Measurements from ENCODE around the gene FADS2. TPM values are rescaled to one million over a fixed set of nuclear protein-coding genes. Genes with fewer than 3 reads are reported as not detected.

Gene FADS2
- total and polyA plus RNA-seq, 10 of the 15 experiments (the other 5 are each of a cell fraction or from before 2014, with no cell fraction given): 3.3 to 313 (median 149) TPM

GRCh38 chr11:61906522-61906909 is 78.4 kb downstream of the FADS2 start:
- ChIA-PET CTCF (interaction anchor here (1.1 to 11.4 kb wide), 3 partner anchors 8 to 173 kb away, joined by 5 to 321 read pairs (median 22); no protein-coding TSS in a partner anchor), RAD21 (ENCODE audit: unreplicated experiment) (interaction anchor here (1.1 kb wide), 1 partner anchor 41 kb away, joined by 3 read pairs; no protein-coding TSS in a partner anchor), SMC1A (ENCODE audit: uncharacterized antibody, unreplicated experiment) (interaction anchor here (1.0 kb wide), 1 partner anchor 175 kb away, joined by 4 read pairs; no protein-coding TSS in a partner anchor), POLR2A (no interaction called here)
- H2AFZ ChIP-seq (ENCODE audit: control insufficient read depth, low read depth, low read length): no peak overlapping the region
- no peaks in the 10 kb centered on the region for H3K4me1 ChIP-seq (ENCODE audit: control insufficient read depth, insufficient read depth, low read length)
- no peaks in the 10 kb centered on the region for H3K79me2 ChIP-seq (ENCODE audit: control insufficient read depth, insufficient read depth, low read length)
- intact Hi-C loops (cut with micrococcal nuclease; ENCODE audit: unreplicated experiment) (no loop called here), in situ Hi-C loops (cut with MboI) (no loop called here)
- no peaks in the 10 kb centered on the region for H3K9me3 ChIP-seq (replicated peaks; ENCODE audit: control insufficient read depth, insufficient read depth, low read length)
- no peak overlapping the region for H3K9ac ChIP-seq (ENCODE audit: control insufficient read depth, insufficient read depth, low read length)
- no peaks in the 10 kb centered on the region for H4K20me1 ChIP-seq (ENCODE audit: control insufficient read depth, insufficient read depth)
- TF ChIP-seq STAT3 (IDR thresholded peaks at IDR 0.05; ENCODE audit: low read depth, low read length) (no peak), ZZZ3 (IDR thresholded peaks at IDR 0.05; ENCODE audit: control insufficient read depth, insufficient read length, low read depth) (no peak), ELK1 (IDR thresholded peaks at IDR 0.05; ENCODE audit: low read depth, low read length) (no peak), USF2 (IDR thresholded peaks at IDR 0.05; ENCODE audit: borderline replicate concordance, low read depth, low read length) (no peak), CHD4 (IDR thresholded peaks at IDR 0.05) (no peak), CTCF (IDR thresholded peaks at IDR 0.05 in 2 of 3, conservative IDR thresholded peaks at IDR 0.05 in 1 of 3; ENCODE audit: control insufficient read depth in 2 of 3, extremely low read depth in 1 of 3, insufficient read depth in 1 of 3, low read depth in 3 of 3, low read length in 3 of 3) (no peak), BHLHE40 (IDR thresholded peaks at IDR 0.05; ENCODE audit: borderline replicate concordance in 1 of 2, low read depth in 2 of 2, low read length in 1 of 2) (no peak), MYB (IDR thresholded peaks at IDR 0.05; ENCODE audit: borderline replicate concordance, low read depth, low read length) (no peak), IKZF2 (IDR thresholded peaks at IDR 0.05) (no peak), CHD1 (IDR thresholded peaks at IDR 0.05; ENCODE audit: low read depth, low read length) (no peak), NFXL1 (IDR thresholded peaks at IDR 0.05; ENCODE audit: borderline replicate concordance) (no peak), NR2F1 (conservative IDR thresholded peaks at IDR 0.05) (no peak), DPF2 (IDR thresholded peaks at IDR 0.05) (no peak)
- H3K27ac ChIP-seq (ENCODE audit: control insufficient read depth, insufficient read depth): no peak overlapping the region
- H3K4me2 ChIP-seq (ENCODE audit: control insufficient read depth, insufficient read depth): no peak overlapping the region
- WGBS (ENCODE audit: insufficient coverage, insufficient replicate concordance, low lambda C conversion rate, missing lambda C conversion rate): 31% methylated on average over 14 of the region's 14 CpGs
- DNase-seq (ENCODE audit: low read depth, low spot score): no peak
- no peak overlapping the region for H3K4me3 ChIP-seq
- no peak for ATAC-seq
- FAIRE-seq: no peak
- BruUV-seq (replicated peaks): no TSS peak
- H3K36me3 ChIP-seq (ENCODE audit: control insufficient read depth in 2 of 2, insufficient read depth in 2 of 2, low read length in 1 of 2): no peaks in the 10 kb centered on the region
- peaks cover 0 to 1% of the 10 kb centered on the region in 2 experiments; a peak in 1 of 4 replicates for H3K27me3 ChIP-seq (replicated peaks in 1 of 2; ENCODE audit: control insufficient read depth in 2 of 2, insufficient read depth in 2 of 2, low read length in 1 of 2)

Measured in GM12878 (cell line).